HCT116 (cell line): ENCODE measurements around the gene CD22.

Experiments used
- CTCF ChIP-seq, 3 experiments: fragments of 200-600 bp in 1 of 3; sonication (generic) in 1 of 3; IDR thresholded peaks in 2 of 3; conservative IDR thresholded peaks in 1 of 3; 2 replicates each; pipeline ENCODE4 v1.5.1; 2012 to 2017; ENCODE audit warnings: low read depth in 2 of 3, low read length in 2 of 3, antibody characterized with exemption in 1 of 3, borderline replicate concordance in 1 of 3, control low read depth in 1 of 3, mild to moderate bottlenecking in 1 of 3, mixed read lengths in 1 of 3, mixed run types in 1 of 3, moderate library complexity in 1 of 3; ENCODE audit not compliant: insufficient read depth in 1 of 3
- EGR1 ChIP-seq: IDR thresholded peaks from 2 replicates; pipeline ENCODE4 v1.6.1; 2012; ENCODE audit warnings: low read depth
- EZH2 ChIP-seq: fragments of 200-600 bp; sonication (generic); IDR thresholded peaks from 2 replicates; pipeline ENCODE4 v1.6.1; 2017; ENCODE audit warnings: antibody characterized with exemption, mixed run types
- MAX ChIP-seq: IDR thresholded peaks from 2 replicates; pipeline ENCODE4 v1.6.1; 2012
- POLR2A ChIP-seq: IDR thresholded peaks from 2 replicates; pipeline ENCODE4 v1.7.0; 2011; ENCODE audit warnings: borderline replicate concordance; ENCODE audit not compliant: insufficient read depth, insufficient read length; ENCODE audit errors: extremely low read depth
- POLR2AphosphoS5 ChIP-seq: IDR thresholded peaks from 2 replicates; pipeline ENCODE4 v1.6.1; 2011; ENCODE audit warnings: mild to moderate bottlenecking, low read depth, low read length, moderate library complexity
- REST ChIP-seq: IDR thresholded peaks from 2 replicates; pipeline ENCODE4 v1.6.1; 2012; ENCODE audit warnings: low read depth
- SP1 ChIP-seq: IDR thresholded peaks from 2 replicates; pipeline ENCODE4 v1.6.1; 2012; ENCODE audit warnings: low read depth
- SRF ChIP-seq: IDR thresholded peaks from 2 replicates; pipeline ENCODE4 v1.6.1; 2012; ENCODE audit warnings: low read depth
- TCF7L2 ChIP-seq: IDR thresholded peaks from 2 replicates; pipeline ENCODE4 v1.7.0; 2011; ENCODE audit warnings: borderline replicate concordance, inconsistent platforms; ENCODE audit not compliant: insufficient read depth, insufficient read length; ENCODE audit errors: extremely low read depth
- YY1 ChIP-seq: IDR thresholded peaks from 2 replicates; pipeline ENCODE4 v1.6.1; 2011; ENCODE audit warnings: low read length, low read depth, moderate library complexity, mild to moderate bottlenecking; ENCODE audit not compliant: insufficient replicate concordance; ENCODE audit errors: extremely low read depth
- ZFX ChIP-seq: fragments of 450-650 bp; IDR thresholded peaks from 2 replicates; pipeline ENCODE4 v1.6.1; 2017
- ZNF274 ChIP-seq: fragments of 200-500 bp; sonication (Bioruptor generic); IDR thresholded peaks from 2 replicates; pipeline ENCODE4 v1.6.1; 2014; ENCODE audit warnings: mild to moderate bottlenecking, low read depth, low read length, inconsistent platforms

GRCh38 chr19:35388277-35389054, 59.5 kb downstream of the CD22 start:
- TF ChIP-seq POLR2AphosphoS5 (no peak), CTCF (IDR thresholded peaks at IDR 0.05 in 2 of 3, conservative IDR thresholded peaks at IDR 0.05 in 1 of 3; ENCODE audit: borderline replicate concordance in 1 of 3, insufficient read depth in 1 of 3, low read depth in 2 of 3, low read length in 2 of 3) (no peak), EGR1 (no peak), SRF (no peak), REST (no peak), ZNF274 (no peak), MAX (no peak), SP1 (no peak), ZFX (no peak), POLR2A (no peak), EZH2 (no peak), YY1 (no peak), TCF7L2 (no peak)
